PFSK-1 (cell line): ENCODE data around the gene C10orf67.

Source experiments
- FOXP2 ChIP-seq: optimal IDR thresholded peaks from 2 replicates; pipeline ENCODE3; 2011; ENCODE audit warnings: borderline replicate concordance, control low read depth, inconsistent platforms; ENCODE audit not compliant: insufficient read depth; ENCODE audit errors: extremely low read length, extremely low read depth
- POLR2AphosphoS5 ChIP-seq: IDR thresholded peaks from 2 replicates; pipeline ENCODE4 v1.6.1; 2012; ENCODE audit warnings: low read depth, mild to moderate bottlenecking, control low read depth, low read length, moderate library complexity
- REST ChIP-seq, 2 experiments: IDR thresholded peaks; 2 replicates each; pipeline versions ENCODE4 v1.6.1 to v1.8.0; 2011 to 2012; ENCODE audit warnings: low read depth in 2 of 2, low read length in 2 of 2, control low read depth in 1 of 2, inconsistent platforms in 1 of 2, mild to moderate bottlenecking in 1 of 2, moderate library complexity in 1 of 2; ENCODE audit not compliant: insufficient read depth in 1 of 2
- SIN3A ChIP-seq: IDR thresholded peaks from 2 replicates; pipeline ENCODE4 v1.6.1; 2012; ENCODE audit warnings: mild to moderate bottlenecking, low read length, moderate library complexity, borderline replicate concordance; ENCODE audit not compliant: insufficient read depth
- TAF1 ChIP-seq: IDR thresholded peaks from 2 replicates; pipeline ENCODE4 v1.6.1; 2012; ENCODE audit warnings: low read length, control low read depth, borderline replicate concordance; ENCODE audit not compliant: insufficient read depth

Gene C10orf67

GRCh38 chr10:23319835-23320234 lies 24.8 kb downstream of the C10orf67 start:
- no peak for TF ChIP-seq POLR2AphosphoS5

GRCh38 chr10:23318359-23318758 lies 26.2 kb downstream of the C10orf67 start:
- no peak for TF ChIP-seq POLR2AphosphoS5
- no peak for TF ChIP-seq SIN3A
- TF ChIP-seq REST (IDR thresholded peaks at IDR 0.05; ENCODE audit: insufficient read depth in 1 of 2, low read depth in 2 of 2, low read length in 2 of 2) = no peak
- no peak for TF ChIP-seq FOXP2
- no peak for TF ChIP-seq TAF1

- no peak for TF ChIP-seq REST (IDR thresholded peaks at IDR 0.05; ENCODE audit: insufficient read depth in 1 of 2, low read depth in 2 of 2, low read length in 2 of 2)
- TF ChIP-seq POLR2AphosphoS5 = no peak
- TF ChIP-seq FOXP2 = no peak
- no peak for TF ChIP-seq TAF1
Measured at GRCh38 chr10:23317416-23317815, 27.2 kb downstream of the C10orf67 start.

GRCh38 chr10:23316406-23316805 lies 28.2 kb downstream of the C10orf67 start:
- no peak for TF ChIP-seq TAF1
- no peak for TF ChIP-seq SIN3A
- no peak for TF ChIP-seq FOXP2
- TF ChIP-seq REST (IDR thresholded peaks at IDR 0.05; ENCODE audit: insufficient read depth in 1 of 2, low read depth in 2 of 2, low read length in 2 of 2) = no peak
- TF ChIP-seq POLR2AphosphoS5 = no peak

DNA sequence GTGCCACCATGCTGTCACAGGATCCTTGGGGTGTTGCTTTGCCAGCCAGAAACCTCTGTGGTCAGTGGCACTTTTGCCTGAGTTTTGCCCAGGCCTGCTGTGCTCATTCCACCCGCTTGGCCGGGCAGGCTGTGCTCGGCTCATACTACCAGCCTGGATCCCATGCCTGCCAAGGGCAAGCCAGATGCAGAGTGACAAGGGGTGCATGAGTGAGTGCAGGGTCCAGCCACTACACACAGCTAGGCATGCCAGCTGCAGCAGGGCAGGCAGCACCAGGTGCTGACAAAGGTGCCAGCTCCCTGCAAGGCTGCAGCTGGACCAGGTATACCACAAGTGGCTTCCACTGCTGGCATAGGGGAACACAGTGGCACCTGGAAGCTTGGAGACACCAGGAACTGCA lies 28.6 kb downstream of the C10orf67 start:
- no peak for TF ChIP-seq FOXP2
- no peak for TF ChIP-seq REST (IDR thresholded peaks at IDR 0.05; ENCODE audit: insufficient read depth in 1 of 2, low read depth in 2 of 2, low read length in 2 of 2)
- no peak for TF ChIP-seq SIN3A
- no peak for TF ChIP-seq POLR2AphosphoS5
- TF ChIP-seq TAF1 = no peak

DNA sequence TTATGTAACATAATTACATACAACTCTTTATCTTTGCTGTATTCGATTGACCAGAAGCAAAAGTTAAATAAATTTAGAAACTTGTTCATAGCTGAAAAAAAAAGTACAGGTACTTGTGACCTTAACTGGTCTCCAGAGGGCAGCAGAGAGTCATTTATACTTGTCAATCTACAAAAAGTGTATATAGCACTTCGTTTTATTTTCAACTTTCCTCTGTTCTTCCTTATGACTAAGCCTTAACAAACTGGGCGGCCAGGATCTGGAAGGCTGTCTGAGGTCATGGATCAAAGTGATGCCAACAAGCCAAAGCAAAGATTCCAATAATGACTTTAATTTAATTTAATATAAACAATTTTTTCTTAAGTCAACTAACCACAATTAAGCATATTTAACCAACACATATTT lies 29.8 kb downstream of the C10orf67 start:
- TF ChIP-seq TAF1 (no peak), SIN3A (no peak), REST (IDR thresholded peaks at IDR 0.05; ENCODE audit: insufficient read depth in 1 of 2, low read depth in 2 of 2, low read length in 2 of 2) (no peak), FOXP2 (no peak), POLR2AphosphoS5 (no peak)
